Kasumi-1 (cell line): ENCODE results near the gene SLC29A2.

Source experiments
- DNase-seq, 2 experiments: peaks; one replicate each; lab custom pipeline; 2025; lab: John Stamatoyannopoulos, UW

SLC29A2 gene, protein sequence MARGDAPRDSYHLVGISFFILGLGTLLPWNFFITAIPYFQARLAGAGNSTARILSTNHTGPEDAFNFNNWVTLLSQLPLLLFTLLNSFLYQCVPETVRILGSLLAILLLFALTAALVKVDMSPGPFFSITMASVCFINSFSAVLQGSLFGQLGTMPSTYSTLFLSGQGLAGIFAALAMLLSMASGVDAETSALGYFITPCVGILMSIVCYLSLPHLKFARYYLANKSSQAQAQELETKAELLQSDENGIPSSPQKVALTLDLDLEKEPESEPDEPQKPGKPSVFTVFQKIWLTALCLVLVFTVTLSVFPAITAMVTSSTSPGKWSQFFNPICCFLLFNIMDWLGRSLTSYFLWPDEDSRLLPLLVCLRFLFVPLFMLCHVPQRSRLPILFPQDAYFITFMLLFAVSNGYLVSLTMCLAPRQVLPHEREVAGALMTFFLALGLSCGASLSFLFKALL

GRCh38 chr11:66371627-66372415 lies at the start of gene SLC29A2:
Gene SLC29A2 (minus strand): TSS chr11:66371760. CDS start chr11:66371591, 169 bp downstream.
- DNase-seq: peak; percentile 65 to 69

GRCh38 chr11:66420671-66421476 lies 49.3 kb upstream of the SLC29A2 start, which contains the start of gene NPAS4:
Gene NPAS4 (plus strand): TSS chr11:66421035. CDS start chr11:66421180, 145 bp downstream.
- DNase-seq: no peak

DNA sequence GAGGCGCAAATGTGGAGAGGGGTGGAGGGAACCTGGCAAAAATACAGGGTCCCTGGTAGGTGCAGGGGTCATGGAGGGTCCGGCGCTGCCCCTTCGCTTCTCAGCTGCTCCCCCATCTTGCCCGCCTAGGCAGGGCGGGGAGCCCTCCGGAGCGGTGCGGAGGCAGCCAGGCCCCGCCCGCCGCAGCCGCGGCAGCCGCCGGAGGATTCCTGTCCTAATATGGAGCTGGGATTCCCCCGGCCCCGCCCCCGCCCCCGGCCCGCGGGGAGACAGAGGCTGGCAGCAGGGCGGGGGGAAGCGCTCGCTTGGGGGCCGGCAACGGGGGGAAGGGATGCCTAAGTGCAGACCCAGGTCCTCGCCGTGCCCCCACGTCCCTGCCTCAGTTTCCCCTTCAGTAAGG lies 48.3 kb upstream of the SLC29A2 start:
- DNase-seq: no peak

- no peak for DNase-seq
These were observed 47.4 kb upstream of the SLC29A2 start for GRCh38 chr11:66418986-66419308.

DNA sequence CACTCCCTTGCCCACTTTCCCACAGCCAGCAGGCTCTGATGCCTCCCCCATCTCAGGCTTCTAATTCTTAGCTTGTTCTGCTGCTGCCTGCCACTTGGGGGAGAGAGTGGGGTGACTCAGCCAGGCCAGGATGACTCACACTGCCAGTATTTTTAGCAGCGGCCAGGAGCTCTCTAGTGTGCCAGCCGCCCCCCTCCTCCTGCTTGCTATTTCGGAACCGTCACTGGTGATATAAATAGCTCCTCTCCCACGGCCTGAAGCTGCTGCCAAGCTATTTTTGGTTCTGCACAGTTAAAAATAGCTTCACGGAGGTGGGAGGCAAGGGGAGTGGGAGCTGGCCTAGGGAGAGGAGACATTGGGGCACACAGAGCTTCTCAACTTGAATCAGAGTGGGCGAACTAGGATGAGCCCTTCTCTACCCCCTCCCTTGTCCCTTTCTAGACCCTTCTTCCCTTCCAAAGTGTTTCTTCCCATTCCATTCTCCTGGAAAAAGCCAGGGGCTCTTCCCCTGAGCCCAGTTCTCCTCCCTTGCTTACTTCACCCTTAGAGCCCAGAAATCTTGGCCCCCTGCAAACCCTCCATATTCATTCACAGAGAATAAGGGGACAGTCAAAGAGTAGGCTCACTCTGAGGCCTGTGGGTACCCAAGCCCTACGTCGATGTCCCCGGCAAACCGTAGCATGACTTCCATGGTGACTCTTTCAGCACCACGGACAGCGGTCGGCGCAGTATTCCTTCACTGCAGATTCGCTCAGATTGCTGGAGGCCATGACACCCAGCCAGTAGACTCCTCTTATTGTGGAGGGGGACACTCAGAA lies 46.8 kb upstream of the SLC29A2 start:
- DNase-seq: peak; percentile 94 to 95

GRCh38 chr11:66417000-66417399 lies 45.4 kb upstream of the SLC29A2 start:
- no peak for DNase-seq

GRCh38 chr11:66415423-66415822 lies 43.9 kb upstream of the SLC29A2 start:
- DNase-seq: no peak

- no peak for DNase-seq
These were observed 42.8 kb upstream of the SLC29A2 start for GRCh38 chr11:66414120-66414934.

DNA sequence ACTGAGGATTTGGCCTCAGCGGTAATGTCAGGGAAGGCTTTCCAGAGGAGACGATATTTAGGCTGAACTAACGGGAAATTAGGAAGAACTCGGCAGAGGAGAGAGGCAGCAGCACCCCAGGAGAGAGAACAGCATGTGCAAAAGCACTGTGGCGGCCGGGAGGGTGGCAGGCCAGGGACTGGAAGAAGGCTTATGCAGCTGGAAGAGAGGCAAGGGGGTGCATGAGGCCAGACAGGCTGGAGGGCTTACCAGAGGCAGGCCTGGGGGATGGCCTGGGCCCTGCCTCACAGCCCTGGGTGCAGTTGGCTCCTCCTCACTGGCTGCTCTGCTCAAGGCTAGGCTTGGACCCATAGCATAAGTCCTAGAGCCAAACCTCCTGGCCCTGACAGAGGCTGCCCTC lies 41.6 kb upstream of the SLC29A2 start:
- DNase-seq: no peak

DNA sequence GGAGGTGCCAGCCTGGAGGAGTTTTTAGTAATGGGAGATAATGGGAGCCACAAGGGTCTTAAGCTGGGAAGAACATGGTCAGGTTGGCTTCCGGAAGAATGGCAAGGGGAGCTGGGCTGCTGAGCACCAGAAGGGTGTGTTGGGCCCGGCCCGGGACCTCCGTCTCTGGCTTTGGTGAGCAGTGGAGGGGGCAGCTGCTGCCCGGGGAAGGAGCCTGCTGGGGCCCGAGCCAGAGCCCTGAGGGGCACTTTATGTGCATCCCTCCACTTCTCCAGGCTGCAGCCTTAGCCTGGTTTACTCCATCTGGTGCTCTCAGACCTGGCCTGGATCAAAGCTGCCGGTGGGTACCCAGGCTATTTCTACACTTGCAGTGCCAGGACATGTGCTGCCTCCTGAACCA lies 40.5 kb upstream of the SLC29A2 start:
- no peak for DNase-seq

- no peak for DNase-seq
These were observed 39.8 kb upstream of the SLC29A2 start for GRCh38 chr11:66411323-66411722.

- DNase-seq: no peak
These were observed 38.6 kb upstream of the SLC29A2 start for GRCh38 chr11:66410191-66410590.

- no peak for DNase-seq
These were observed 37.7 kb upstream of the SLC29A2 start for GRCh38 chr11:66409226-66409625.

DNA sequence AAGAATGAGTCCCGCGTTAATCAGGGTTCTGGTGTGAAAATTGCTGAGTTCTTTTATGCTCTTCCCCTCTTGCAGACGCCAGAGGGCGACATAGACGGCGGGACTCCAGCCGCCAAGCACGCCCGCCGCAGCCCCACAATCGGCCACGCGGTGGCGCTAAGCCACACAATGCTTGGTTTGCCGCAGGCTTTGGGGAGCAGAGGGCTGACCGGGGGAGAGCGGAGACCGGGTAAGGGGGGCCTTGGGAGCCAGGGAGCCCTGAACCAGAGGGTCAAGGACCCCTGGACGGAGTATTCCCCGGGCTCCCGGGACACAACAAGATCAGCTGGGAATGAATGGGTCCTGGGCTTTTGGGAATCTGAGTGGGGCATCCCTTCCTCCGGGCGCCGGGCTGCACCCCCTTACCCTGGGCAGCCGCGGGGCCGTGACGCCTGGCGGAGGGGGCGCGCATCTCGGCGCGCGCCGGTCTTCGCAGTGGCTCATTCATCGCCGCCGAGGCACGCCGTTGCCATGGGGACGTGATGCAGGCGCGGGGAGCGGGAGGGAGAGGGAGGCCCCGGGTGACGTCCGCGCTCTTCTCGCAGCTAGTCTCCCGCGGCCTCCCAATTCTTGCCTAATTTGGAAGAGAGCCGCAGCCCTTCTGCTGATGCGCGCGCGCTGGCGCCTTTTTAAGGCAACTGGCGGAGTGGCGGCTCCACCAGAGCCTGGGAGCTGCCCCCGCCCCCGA lies 37.1 kb upstream of the SLC29A2 start:
- peak; percentile 78 to 81 for DNase-seq

DNA sequence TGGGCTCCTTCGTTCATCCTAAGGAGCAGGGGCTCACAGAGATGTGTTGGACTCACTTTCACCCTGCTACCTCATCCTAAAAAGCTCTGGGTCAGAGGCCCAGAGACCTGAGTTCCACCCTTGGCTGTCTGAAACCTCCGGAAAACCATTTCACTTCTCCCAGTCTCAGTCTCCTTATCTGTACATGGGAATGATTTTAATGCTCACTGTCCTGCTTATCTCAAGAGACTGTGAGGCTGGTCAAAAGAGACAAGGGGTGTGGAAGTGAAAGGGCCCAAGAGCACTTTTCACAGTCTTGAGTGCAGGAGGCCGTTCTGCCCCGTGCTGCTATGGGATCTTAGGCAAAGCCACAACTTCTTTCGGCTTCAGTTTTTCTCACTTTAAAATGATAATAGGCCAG lies 36.1 kb upstream of the SLC29A2 start:
- no peak for DNase-seq

DNA sequence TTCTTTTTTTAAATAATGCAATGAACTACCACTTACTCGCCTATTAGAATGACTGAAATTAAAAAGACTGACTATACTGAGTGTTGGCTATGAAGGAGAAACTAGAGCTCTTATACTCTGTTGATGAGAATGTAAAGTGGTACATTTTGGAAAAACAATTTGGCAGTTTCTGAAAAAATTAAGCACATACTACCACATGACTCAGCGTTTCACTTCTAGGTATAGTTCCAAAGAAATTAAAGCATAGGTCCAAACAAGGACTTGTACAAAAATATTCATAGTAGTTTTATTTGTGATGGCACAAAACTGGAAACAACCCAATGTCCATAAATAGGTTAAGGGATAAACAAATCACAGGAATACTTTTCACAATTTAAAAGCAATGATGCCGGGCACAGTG lies 22.4 kb upstream of the SLC29A2 start:
- no peak for DNase-seq

GRCh38 chr11:66391322-66391721 lies 19.8 kb upstream of the SLC29A2 start:
- DNase-seq: no peak

DNA sequence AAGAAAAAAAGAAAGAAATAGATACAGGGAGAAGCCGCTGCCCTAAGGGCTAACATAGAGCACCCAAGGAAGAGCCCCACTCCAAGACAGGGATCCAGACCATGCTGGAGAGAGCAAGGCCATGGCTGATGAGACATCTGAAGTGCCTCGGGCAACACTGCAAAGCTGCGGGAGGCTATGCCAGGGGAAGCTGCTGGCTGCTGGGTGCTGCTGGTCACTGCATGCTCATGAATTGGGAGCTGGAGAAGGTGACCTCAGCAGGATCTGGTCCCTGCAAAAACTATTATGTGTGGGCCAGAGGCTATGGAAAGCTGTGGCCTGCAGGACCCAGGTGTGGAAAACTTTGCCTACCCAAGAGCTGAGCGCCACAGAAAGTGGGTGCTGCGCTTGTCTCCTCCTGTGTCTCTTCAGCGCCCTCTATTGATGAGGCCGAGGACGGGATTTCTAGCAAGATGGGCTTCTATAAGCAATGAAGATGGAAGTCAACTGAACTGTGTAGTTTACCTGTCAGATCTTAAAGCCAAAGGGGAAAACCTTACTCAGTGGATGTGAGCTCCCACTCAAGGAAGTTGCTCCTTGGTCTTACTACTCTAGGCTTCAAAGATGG lies 17.3 kb upstream of the SLC29A2 start:
- peak; percentile 82 to 89 for DNase-seq
